Measurements from ENCODE around the gene RNF115.

DNA sequence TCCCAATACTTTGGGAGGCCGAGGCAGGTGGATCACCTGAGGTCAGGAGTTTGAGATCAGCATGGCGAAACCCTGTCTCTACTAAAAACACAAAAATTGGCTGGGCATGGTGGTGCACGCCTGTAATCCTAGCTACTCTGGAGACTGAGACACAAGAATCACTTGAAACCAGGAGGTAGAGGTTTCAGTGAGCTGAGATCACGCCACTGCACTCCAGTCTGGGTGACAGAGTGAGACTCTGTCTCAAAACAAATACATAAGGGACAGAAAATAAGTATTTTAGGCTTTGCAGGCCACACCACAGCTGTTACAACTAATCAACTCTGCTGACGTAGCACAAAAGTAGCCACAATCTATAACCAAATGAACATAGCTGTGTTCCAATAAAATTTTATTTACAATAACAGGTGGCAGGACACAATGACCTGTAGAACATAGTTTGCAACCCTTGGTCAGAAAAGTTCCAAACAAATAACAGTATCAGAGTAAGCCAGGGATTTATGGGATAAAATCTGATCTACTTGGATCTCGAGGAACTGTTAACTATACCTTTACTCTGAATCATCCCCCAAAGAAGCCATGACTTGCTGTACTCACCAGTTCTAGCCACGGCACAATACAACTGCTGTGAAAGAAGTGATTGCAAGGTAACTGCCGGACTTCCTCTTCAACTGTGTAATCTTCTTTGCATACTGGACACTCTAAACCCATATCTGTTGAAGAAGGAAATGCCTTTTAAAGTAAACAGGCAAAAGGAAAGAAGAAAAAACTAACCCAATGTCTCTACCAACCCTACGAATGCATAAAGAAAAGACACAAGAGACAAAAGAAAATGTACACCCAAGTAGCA lies 76.3 kb downstream of the RNF115 start:
- TF ChIP-seq CTCF (conservative IDR thresholded peaks at IDR 0.05; ENCODE audit: low read depth, low read length) (no peak), CHD1 (IDR thresholded peaks at IDR 0.05; ENCODE audit: low read depth, low read length) (no peak), POLR2A (IDR thresholded peaks at IDR 0.05; ENCODE audit: low read depth, low read length) (no peak), MAZ (IDR thresholded peaks at IDR 0.05; ENCODE audit: borderline replicate concordance, low read depth, low read length) (no peak), MXI1 (IDR thresholded peaks at IDR 0.05; ENCODE audit: borderline replicate concordance, low read depth, low read length) (no peak), CEBPB (IDR thresholded peaks at IDR 0.05; ENCODE audit: low read depth, low read length) (no peak), SMC3 (IDR thresholded peaks at IDR 0.05; ENCODE audit: low read depth, low read length) (no peak)
- TF ChIP-seq, protein P1, sequence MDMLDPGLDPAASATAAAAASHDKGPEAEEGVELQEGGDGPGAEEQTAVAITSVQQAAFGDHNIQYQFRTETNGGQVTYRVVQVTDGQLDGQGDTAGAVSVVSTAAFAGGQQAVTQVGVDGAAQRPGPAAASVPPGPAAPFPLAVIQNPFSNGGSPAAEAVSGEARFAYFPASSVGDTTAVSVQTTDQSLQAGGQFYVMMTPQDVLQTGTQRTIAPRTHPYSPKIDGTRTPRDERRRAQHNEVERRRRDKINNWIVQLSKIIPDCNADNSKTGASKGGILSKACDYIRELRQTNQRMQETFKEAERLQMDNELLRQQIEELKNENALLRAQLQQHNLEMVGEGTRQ (IDR thresholded peaks at IDR 0.05; ENCODE audit: low read depth, low read length), result no peak

Measured in IMR-90 (cell line).